ENCODE results near the gene TARS3.

DNA sequence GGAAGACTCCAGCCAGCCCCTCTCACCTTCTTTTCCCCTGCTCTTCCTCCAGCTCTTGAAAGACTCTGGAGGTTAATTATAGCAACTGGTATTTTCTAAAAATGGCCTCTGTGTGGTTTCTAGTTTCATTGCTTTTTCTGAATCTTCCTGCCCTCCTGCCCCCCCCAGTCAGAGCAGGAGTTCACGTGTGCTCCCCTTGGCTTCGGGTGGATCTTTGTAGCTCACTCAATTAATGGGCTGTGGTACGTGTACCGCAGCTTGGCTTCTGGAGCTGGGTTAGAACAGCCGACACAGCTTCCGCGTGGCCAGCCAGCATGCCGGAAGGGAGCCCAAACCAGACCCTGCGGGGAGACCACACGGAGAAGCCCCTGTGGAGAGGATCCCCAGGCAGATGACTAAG is 103.6 kb downstream of the TARS3 start:
- TF ChIP-seq EZH2 (IDR thresholded peaks at IDR 0.05; ENCODE audit: borderline replicate concordance, low read depth, low read length, severe bottlenecking) (no peak), CTCF (IDR thresholded peaks at IDR 0.05; ENCODE audit: borderline replicate concordance, extremely low read depth, low read length, poor library complexity, severe bottlenecking) (no peak)

All from DND-41 (cell line).